HG03108 (cell line): ENCODE measurements around the gene ZNF71.
"Not testable (repeated sequence)": the region's sequence is repeated elsewhere in the genome, so short reads cannot be mapped to it uniquely, and the experiment has no call there.

Experiments used
- ATAC-seq: cut with Tn5 transposase; IDR thresholded peaks from one replicate; pipeline ENCODE4 v1.9.1; 2021; ENCODE audit warnings: moderate library complexity; ENCODE audit not compliant: unreplicated experiment

Gene ZNF71

DNA sequence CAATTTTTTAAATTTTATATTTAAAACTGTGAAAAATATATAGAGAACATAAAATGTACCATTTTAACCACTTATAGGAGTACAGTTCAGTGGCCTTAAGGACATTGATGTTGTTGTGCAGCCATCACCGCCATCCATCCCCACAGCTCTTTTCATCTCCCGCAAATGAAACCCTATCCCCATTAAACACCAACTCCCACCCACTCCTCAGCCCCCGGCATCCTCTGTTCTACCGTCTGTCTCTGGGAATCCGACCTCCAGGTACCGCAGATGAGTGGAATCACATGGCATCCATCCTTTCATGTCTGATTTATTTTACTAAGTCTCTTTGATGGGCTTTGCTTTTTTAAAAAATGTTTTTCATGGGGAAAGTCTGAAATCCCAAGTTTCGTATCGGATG, 24.0 kb downstream of the ZNF71 start:
- ATAC-seq: no peak

DNA sequence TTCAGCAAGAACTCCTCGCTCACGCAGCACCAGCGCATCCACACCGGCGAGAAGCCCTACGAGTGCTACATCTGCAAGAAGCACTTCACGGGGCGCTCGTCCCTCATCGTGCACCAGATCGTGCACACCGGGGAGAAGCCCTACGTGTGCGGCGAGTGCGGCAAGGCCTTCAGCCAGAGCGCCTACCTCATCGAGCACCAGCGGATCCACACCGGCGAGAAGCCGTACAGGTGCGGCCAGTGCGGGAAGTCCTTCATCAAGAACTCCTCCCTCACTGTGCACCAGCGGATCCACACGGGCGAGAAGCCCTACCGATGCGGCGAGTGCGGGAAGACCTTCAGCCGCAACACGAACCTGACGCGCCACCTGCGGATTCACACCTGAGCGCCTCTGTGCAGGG, 27.3 kb downstream of the ZNF71 start:
- no peak for ATAC-seq

DNA sequence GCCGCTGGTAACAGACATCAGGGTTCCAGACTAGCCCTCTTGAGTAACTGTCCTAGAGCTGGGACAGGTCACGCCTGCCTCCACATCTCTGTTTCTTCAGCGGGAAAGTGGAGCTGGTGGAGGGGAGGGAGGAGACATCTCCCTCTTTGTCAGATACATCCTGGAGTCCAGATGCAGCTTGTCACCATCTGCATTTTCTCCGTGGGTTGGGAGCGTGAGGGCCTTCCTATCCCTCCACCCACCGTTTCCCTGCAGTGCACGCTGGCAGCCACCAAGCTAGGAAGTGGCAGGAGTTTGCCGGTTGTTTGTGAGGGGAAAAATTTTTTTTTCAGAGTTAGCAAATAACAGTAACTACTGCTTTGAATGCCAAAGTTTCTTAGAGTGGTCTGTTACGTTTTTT, 27.9 kb downstream of the ZNF71 start:
- no peak for ATAC-seq

DNA sequence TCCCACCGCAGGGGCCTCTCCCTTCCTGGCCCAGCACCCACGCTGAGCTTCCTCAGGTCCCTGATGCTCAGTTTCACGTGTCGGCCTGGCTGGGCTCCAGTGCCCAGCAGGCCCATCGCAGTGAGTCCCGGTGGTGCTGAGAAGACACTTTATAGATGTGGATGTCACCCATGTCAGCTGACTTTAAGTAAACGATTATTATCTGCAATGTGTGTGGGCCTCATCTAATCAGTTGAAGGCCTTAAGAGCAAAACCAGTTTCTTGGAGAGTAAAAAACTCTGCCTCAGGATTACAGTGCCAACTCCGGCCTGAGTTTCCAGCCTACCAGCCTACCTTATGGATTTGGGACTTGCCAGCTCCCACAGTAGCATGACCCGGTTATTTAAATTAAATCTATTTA, 30.6 kb downstream of the ZNF71 start:
- no peak for ATAC-seq

DNA sequence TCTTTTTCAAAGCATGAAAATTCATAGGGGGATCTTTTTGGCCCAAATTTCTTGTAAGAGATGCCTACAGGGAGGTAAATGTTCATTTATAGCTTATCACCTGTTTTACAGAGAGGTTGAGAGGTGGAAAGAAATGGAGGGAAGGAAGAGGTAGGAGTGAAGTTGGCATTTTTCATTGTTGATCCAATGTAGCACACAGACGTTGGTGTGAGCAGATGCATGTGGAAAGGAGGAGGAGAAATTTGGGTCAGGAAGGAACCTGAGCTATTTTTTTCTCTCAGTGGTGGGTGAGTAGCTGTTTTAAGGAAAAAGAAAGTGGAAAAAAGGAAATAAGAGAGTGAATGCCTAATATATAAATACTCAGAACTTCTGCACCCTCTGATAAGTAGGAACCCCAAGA, 37.9 kb downstream of the ZNF71 start:
- no peak for ATAC-seq

DNA sequence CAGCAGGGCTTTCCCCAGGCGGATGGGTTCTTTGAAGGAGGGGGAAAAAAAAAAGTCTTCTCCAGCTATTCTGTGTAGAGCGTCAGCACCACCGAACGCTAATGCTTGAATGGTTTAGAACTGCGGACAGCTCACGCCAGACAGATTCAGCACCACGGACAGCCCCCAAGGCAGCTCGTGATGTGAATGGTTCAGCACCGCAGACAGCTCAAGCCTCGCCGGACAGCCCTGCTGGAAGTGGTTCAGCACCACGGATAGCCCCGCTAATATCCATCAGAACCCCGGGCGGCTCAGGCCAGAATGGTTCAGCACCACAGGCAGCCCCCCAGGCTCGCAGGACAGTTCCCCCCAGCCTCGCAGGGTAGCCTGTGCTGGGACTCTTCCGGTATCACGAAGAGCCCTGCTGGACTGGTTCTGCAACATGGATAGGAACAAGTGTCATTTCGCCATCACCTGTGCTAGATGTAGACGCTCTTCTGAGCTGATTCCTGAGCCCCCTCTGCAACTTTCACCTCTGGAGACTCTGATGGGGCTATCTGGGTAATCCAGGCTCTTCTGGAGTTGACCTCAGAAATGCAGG, 43.0 kb downstream of the ZNF71 start:
- ATAC-seq: no peak

DNA sequence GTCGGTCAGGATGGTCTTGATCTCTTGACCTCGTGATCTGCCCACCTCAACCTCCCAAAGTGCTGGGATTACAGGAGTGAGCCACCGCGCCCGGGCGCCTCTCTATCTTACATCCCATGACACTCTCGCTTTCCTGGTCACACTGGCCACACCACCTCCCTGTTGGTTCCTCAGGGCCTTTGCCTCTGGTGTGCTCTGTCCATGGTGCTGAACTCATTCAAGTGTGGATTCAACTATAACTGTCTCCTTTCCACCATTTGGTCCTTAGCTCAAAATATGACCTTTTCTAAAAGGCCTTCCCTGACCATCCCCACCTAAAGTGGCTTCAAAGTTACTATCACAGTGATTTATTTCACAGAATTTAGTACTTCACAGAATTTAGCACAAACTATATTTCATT, 44.1 kb downstream of the ZNF71 start:
- no peak for ATAC-seq

DNA sequence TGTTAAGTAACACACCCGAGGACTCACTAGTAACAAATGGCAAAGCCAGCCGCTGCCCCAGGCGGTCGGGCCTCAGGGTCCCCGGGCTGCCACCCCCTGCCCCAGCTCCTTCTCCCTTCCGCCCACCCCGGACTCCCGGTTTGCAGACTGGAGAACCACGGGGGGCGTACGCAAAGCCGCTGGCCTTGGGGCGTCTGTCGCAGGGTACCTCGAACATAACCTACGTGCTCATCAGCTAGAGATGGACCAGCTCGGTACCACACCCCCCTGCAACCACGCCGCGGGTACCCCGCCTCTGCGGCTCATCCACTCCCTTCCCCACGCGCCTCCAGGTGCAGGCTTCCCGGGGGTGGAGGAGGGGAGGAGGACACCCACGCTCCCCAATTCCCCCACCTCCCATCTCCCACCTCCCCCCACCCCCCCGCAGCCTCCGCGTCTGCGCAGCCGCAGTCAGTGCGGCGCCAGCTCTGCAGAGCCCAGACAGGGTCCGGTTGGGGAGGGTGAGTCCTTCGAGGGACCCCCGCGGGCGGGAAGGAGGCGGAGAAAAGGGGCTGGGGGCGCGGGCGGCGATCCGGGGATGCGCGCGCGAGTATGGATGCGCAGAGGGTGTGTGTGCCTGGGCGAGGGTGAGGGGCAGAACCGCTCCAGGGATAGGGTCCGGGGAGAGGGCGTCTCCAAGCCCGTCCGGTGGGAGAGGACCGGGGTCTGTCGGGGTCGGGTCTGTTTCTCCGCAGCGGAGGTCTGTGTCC, 47.8 kb downstream of the ZNF71 start, which contains the start of gene SMIM17:
Gene SMIM17, plus strand, starts transcription at position 449 of the 749 bp plus-strand sequence. CDS start 2,509 bp downstream, outside the sequence.
- no peak for ATAC-seq

DNA sequence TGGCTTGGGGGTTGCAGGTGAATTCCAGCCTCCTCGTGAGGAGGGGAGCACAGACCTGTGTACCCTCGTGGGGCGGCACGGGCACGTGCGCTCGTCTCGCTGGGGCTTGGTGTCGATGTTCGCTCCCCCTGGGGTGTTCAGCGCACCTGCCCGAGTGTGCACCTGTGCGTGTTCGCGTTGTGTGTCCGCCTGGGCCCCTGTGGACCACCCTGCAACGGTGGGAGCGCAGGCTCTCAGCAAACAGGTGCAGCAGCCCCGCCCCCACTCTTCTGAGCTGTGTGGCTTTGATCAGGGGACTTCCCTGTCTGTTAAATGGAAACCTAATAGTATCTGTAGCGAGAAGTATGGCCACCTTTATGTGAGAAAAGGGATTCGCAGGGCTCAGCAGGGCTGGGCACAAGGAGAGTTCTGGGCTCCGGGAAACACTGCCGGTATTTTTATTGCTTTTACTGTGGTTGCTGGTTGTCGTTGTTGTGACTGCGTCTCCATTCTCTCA, 48.4 kb downstream of the ZNF71 start:
- no peak for ATAC-seq

DNA sequence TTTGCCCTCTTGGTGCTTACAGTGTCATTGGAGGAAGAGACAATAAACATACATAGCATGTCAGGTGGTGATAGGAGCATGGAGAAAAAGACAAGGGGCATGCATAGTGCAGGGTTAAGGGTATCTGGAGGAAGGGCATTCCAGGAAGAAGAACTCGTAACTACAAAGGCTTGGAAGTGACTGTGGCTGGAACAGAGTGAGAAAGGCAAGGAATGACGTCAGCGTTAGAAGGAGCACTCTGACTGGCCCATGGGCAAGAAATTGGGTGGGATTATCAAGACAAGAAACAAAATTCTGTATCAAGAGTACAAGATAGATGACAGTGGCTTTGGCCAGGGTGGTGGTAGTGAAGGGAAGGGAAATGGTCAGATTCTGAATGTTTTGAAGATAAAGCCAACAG, 59.0 kb downstream of the ZNF71 start:
- ATAC-seq: no peak

DNA sequence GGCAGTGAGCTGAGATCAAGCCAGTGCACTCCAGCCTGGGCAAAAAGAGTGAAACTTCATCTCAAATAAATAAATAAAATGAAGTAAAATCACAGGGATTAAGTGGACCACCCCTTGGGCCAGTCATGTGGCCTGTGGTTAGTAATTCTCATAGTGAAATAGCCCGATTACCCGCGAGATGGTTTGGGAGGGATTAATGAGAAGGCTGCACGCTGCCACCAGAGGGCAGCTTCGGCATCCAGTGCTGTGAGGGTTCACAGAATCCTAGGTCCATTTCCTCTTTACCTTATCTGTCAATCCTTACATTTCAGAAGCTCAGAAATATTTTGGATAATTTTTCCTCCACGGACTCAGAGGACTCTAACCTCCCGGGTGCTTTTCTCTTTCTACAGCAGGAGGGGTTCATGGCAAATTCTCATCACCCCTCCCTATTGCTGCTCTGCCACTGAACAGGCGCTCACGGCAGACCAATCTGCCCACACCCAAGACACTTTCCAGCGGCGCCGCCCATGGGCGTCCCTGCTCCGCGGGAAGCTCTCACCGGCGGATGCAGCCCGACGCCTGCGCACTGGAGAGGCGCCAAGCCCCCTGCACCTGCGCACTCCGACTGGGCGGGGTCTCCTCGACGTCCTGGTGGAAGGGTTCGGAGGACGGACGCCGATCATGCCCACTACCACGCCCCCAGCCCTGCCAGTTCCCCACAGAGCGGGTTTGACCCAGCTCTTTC, 65.4 kb downstream of the ZNF71 start:
- no peak for ATAC-seq

DNA sequence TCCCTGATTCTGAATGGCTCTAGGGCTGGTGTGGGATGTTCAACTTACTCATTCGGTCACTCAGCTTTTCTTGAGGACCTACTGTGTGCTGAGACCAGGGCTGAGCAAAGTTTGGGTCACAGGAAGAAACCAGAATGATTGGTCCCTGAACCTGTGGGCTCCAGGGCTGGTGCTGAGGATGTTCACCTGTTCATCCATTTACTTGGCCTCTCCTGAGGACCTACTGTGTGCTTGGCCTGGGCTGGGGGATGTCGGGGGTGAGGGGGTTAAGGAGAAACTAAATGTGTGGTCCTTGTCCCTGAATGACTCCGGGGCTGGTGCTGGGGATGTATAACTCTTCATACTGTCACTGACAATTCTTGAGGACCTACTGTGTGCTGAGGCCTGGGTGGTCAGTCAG, 66.1 kb downstream of the ZNF71 start:
- no peak for ATAC-seq

DNA sequence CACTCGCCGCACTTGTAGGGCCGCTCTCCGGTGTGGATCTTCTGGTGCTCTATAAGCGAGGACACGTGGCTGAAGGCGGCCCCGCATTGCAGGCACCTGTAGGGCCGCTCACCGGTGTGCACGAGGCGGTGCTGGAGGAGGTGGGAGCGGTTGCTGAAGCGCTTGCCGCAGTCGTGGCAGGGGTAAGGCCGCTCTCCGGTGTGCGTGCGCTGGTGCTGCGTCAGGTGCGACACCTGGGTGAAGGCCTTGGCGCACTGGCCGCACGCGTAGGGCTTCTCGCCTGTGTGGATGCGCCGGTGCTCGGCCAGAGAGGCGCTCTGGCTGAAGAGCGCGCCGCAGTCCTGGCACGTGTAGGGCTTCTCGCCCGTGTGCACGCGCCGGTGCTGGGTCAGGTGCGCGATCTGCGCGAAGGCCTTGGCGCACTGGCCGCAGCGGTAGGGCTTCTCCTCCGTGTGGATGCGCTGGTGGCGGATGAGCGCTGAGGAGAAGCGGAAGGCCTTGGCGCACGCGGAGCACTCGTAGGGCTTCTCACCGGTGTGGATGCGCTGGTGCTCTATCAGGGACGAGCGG, 68.9 kb downstream of the ZNF71 start:
- ATAC-seq: no peak

DNA sequence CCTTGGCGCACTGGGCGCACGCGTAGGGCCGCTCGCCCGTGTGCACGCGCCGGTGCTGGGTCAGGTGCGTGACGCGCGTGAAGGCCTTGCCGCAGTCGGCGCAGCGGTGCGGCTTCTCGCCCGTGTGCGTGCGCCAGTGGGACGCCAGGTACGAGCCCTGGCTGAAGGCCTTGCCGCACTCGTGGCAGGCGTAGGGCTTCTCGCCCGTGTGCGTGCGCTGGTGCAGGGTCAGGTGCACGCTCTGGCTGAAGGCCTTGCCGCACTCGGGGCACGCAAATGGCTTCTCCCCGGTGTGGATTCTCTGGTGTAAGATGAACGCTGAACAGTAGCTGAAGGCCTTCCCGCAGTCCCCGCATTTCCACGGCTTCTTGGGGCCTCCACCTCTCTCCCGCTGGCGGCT, 69.4 kb downstream of the ZNF71 start:
- no peak for ATAC-seq

DNA sequence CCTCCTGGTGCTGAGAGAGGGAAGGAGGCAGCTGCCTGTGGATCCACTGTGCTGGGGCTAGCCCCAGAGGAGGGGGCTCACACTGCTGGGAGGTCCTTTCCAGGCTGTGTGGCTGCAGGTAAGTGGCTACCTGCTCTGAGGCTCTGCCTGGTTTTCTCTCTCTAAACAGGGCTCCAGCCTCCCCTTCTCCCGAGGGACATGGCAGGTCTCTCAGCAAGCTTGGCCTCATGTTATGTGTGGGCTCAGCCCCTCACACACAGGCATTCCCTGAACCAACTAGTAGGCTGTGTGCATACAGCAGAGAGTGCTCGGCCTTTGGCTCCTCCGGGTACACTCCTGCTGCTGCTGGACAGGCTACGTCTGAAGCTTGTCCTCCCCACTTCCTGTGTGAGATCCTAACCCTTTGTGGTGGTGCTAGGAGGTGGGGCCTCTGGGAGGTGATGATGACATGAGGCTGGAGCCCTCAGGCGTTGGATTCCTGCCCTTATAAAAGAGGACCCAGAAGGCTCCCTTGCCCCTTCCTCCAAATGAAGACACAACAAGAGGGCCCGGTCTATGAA, 72.3 kb downstream of the ZNF71 start:
- no peak for ATAC-seq

DNA sequence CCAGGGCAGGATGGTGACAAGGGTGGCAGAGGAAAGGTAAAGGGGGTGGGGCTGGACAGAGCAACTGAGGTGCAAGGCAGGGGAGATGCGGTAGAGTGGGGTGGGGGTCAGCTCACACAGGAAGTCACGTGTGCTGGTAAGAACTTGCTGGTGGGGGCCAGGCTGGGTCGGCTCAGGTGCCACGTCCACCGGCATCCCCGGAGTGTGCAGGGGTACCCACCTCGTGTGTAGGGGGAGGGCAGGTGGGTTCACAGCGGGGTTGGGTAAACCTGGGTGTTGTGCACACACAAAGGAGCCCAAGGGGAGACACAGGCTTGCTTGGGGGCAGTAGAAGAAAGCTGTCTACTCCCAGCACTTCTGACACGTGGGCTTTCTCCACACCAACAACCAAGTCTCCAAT, 73.6 kb downstream of the ZNF71 start:
- ATAC-seq: no peak

DNA sequence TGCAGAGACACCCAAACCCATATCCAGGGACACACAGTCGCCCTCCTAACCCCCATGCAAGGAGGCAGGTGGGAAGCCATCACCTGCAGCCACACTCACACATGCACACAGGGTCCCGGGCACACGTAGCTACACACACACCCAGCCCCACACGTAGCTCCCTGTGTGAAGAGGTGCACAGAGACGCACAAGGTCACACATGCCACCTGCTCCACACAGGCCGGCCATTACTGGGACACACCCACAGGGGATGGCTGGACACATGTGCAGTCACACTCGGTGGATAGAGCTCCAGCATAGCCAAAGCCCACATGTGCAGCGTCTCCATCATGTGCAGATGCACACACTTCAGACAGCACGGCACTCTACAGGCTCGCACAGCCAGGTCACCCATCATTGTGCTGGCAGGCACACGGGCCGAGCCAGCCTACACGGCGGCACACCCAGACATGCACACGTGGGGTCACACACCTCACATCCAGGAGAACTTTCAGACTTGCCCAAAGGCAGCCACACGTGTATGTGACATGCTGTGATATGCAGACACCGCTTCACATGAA, 75.4 kb downstream of the ZNF71 start:
- no peak for ATAC-seq

DNA sequence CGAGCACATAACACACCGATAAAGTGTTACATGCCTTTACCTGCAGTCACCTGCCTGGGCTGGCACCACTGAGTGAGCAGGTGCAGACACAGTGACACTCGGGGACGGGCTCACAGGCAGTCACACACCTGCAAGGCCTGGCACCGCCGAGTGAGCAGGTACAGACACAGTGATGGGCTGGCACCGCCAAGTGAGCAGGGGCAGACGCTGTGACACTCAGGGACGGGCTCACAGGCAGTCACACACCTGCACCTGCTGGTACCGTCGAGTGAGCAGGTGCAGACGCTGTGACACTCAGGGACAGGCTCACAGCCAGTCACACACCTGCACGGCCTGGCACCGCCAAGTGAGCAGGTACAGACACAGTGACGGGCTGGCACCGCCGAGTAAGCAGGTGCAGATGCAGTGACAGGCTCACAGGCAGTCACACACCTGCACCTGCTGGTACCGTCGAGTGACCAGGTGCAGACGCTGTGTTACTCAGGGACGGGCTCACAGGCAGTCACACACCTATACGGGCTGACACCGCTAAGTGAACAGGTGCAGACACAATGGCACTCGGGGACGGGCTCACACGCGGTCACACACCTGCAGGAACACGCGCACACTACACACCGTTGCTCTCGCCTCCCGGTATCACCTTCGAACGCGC, 76.0 kb downstream of the ZNF71 start:
- ATAC-seq: no peak

DNA sequence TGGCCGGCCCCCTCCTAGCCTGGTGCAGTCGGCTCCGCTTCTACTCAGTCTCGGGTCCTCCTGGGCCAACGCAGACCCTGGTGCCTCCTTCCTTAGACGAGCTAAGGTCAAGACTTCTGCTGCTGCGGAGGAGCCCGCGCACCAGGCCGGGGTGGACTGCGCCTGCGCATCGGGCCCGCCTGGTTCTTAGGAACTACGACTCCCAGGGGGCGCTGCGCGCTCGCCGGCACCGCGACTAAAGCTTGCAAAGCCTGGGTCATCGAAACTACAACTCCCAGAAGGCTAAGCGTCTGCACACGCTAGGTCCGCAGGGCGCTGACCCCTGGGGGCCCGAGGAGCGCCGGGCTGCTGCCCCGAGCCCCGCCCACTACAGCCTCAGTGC, 76.5 kb downstream of the ZNF71 start, which contains the start of gene ZNF835:
Gene ZNF835, minus strand, starts transcription at position 145 of the 382 bp plus-strand sequence. CDS start 6,559 bp downstream, outside the sequence.
- no peak for ATAC-seq

DNA sequence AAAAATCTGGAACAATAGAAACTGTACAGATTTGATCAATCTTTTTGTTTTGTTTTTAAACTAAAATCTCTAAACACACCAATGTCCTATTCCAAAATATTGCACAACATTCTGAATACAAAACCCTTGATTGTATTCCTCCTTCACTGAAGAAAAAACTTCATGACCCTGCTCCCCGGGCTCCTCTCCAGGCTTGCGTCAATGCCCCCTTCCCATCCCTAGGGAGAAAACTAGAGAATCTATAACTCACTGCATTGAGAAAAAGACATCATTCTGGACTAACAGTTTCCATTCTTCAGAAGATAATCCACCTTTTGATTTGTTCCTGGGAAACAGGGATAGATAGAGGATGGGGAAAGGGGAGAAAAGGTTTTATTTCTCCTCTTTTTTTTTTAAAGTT, 77.5 kb downstream of the ZNF71 start:
- not testable (repeated sequence) for ATAC-seq
